ENCODE results near the gene BAZ2A.
"Not testable (repeated sequence)": the region's sequence is repeated elsewhere in the genome, so short reads cannot be mapped to it uniquely, and the experiment has no call there.

Gene BAZ2A

GRCh38 chr12:56661560-56661959 is 31.4 kb upstream of the BAZ2A start:
- ATAC-seq, result no peak
- no peak for TF ChIP-seq TOX (CRISPR knock-in tag; IDR thresholded peaks at IDR 0.05; ENCODE audit: borderline replicate concordance)
- no peak for TF ChIP-seq TSHZ2 (CRISPR knock-in tag; IDR thresholded peaks at IDR 0.05)
- no peak for TF ChIP-seq OSR1 (CRISPR knock-in tag; IDR thresholded peaks at IDR 0.05)
- TF ChIP-seq ISL1 (CRISPR knock-in tag; IDR thresholded peaks at IDR 0.05), result no peak
- TF ChIP-seq SNAI2 (CRISPR knock-in tag; IDR thresholded peaks at IDR 0.05), result no peak
- TF ChIP-seq ZFP3 (CRISPR knock-in tag; IDR thresholded peaks at IDR 0.05), result no peak
- no peak for TF ChIP-seq PATZ1 (CRISPR knock-in tag; IDR thresholded peaks at IDR 0.05; ENCODE audit: borderline replicate concordance)
- TF ChIP-seq CREB5 (CRISPR knock-in tag; IDR thresholded peaks at IDR 0.05; ENCODE audit: low read depth), result no peak
- TF ChIP-seq TCF4 (CRISPR knock-in tag; IDR thresholded peaks at IDR 0.05; ENCODE audit: borderline replicate concordance), result no peak
- TF ChIP-seq CSDC2 (CRISPR knock-in tag; IDR thresholded peaks at IDR 0.05), result no peak
- TF ChIP-seq BACH2 (CRISPR knock-in tag; IDR thresholded peaks at IDR 0.05; ENCODE audit: borderline replicate concordance), result no peak
- no peak for TF ChIP-seq GLIS3 (CRISPR knock-in tag; IDR thresholded peaks at IDR 0.05)
- no peak for TF ChIP-seq RARB (CRISPR knock-in tag; IDR thresholded peaks at IDR 0.05)
- TF ChIP-seq ESRRG (CRISPR knock-in tag; IDR thresholded peaks at IDR 0.05), result no peak
- TF ChIP-seq ZNF8 (CRISPR knock-in tag; IDR thresholded peaks at IDR 0.05), result no peak
- no peak for TF ChIP-seq ZNF565 (CRISPR knock-in tag; conservative IDR thresholded peaks at IDR 0.05; ENCODE audit: low read depth)

- no peak for TF ChIP-seq ARNTL (CRISPR knock-in tag; IDR thresholded peaks at IDR 0.05; ENCODE audit: borderline replicate concordance, low read depth)
- no peak for TF ChIP-seq ZFP30 (CRISPR knock-in tag; IDR thresholded peaks at IDR 0.05)
- TF ChIP-seq TSHZ2 (CRISPR knock-in tag; IDR thresholded peaks at IDR 0.05), result no peak
- ATAC-seq, result no peak
These were observed 28.8 kb upstream of the BAZ2A start for GRCh38 chr12:56658921-56659320.

DNA sequence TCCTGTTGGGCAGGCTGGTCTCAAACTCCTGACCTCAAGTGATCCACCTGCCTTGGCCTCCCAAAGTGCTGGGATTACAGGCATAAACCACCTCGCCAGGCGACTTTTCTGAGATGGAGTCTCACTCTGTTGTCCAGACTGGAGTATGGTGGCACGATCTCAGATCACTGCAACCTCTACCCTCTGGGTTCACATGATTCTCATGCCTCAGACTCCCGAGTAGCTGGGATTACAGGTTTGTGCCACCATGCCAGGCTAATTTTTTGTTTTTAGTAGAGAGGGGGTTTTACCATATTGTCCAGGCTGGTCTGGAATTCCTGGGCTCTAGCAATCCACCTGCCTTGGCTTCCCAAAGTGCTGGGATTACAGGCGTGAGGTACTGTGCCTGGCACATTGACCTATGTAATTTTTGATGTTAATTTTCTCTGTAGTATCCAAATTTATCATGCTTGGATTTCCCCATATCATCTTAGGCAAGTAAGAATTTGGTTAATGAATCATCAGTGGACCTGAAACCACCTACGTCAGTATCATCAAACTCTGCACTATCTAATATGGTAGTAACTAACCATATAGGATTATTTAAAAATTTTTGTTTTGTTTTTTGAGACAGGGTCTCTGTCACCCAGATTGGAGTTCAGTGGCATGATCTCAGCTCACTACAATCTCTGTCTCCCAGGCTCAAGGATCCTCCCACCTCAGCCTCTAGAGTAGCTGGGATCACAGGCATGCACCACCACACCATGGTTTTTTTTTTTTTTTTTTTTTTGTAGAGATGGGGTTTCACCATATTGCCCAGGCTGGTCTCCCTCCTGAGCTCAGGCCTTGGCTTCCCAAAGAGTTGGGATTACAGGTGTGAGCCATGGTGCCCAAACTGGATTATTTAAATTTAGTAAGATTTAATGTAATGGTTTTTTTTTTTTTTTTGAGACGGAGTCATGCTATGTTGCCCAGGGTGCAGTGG is 27.6 kb upstream of the BAZ2A start:
- TF ChIP-seq PATZ1 (CRISPR knock-in tag; IDR thresholded peaks at IDR 0.05; ENCODE audit: borderline replicate concordance), result no peak
- TF ChIP-seq BACH2 (CRISPR knock-in tag; IDR thresholded peaks at IDR 0.05; ENCODE audit: borderline replicate concordance), result no peak
- TF ChIP-seq ZNF70 (CRISPR knock-in tag; IDR thresholded peaks at IDR 0.05), result no peak
- TF ChIP-seq ZNF565 (CRISPR knock-in tag; conservative IDR thresholded peaks at IDR 0.05; ENCODE audit: low read depth), result no peak
- no peak for TF ChIP-seq ZFP3 (CRISPR knock-in tag; IDR thresholded peaks at IDR 0.05)
- TF ChIP-seq PPARA (CRISPR knock-in tag; IDR thresholded peaks at IDR 0.05; ENCODE audit: borderline replicate concordance), result no peak
- TF ChIP-seq CSDC2 (CRISPR knock-in tag; IDR thresholded peaks at IDR 0.05), result no peak
- TF ChIP-seq OSR1 (CRISPR knock-in tag; IDR thresholded peaks at IDR 0.05), result no peak
- TF ChIP-seq RARB (CRISPR knock-in tag; IDR thresholded peaks at IDR 0.05), result no peak
- TF ChIP-seq ZFP30 (CRISPR knock-in tag; IDR thresholded peaks at IDR 0.05), result no peak
- TF ChIP-seq ARNTL (CRISPR knock-in tag; IDR thresholded peaks at IDR 0.05; ENCODE audit: borderline replicate concordance, low read depth), result no peak
- no peak for TF ChIP-seq TCF4 (CRISPR knock-in tag; IDR thresholded peaks at IDR 0.05; ENCODE audit: borderline replicate concordance)
- no peak for TF ChIP-seq ZC3H10 (CRISPR knock-in tag; IDR thresholded peaks at IDR 0.05)
- TF ChIP-seq SNAI2 (CRISPR knock-in tag; IDR thresholded peaks at IDR 0.05), result no peak
- TF ChIP-seq CREB5 (CRISPR knock-in tag; IDR thresholded peaks at IDR 0.05; ENCODE audit: low read depth), result no peak
- no peak for TF ChIP-seq ZNF8 (CRISPR knock-in tag; IDR thresholded peaks at IDR 0.05)
- TF ChIP-seq GLIS3 (CRISPR knock-in tag; IDR thresholded peaks at IDR 0.05), result no peak
- no peak for TF ChIP-seq ESRRG (CRISPR knock-in tag; IDR thresholded peaks at IDR 0.05)
- no peak for TF ChIP-seq TOX (CRISPR knock-in tag; IDR thresholded peaks at IDR 0.05; ENCODE audit: borderline replicate concordance)
- no peak for TF ChIP-seq ISL1 (CRISPR knock-in tag; IDR thresholded peaks at IDR 0.05)
- no peak for ATAC-seq

DNA sequence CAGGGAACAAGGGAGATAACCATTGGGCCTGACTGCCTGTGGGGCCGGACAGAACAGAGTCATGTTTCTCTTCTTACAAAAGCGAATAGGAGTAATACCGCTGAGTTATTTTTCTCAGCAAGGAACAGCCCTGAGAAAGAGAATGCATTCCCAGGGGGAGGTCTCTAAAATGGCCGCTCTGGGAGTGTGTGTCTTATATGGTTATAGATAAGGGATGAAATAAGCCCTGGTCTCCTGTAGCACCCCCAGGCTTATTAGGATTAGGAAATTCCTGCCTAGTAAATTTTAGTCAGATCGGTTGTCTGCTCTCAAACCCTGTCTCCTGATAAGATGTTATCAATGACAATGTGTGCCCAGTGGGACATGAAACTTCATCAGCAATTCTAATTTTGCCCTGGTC is 23.7 kb upstream of the BAZ2A start:
- ATAC-seq, result not testable (repeated sequence)
